Measurements from ENCODE around the gene NPL. TPM values are rescaled to one million over a fixed set of nuclear protein-coding genes. Genes with fewer than 3 reads are reported as not detected.

The NPL gene
- polyA plus RNA-seq, 1 donor (not counting 4 experiments of a cell fraction or from before 2014, with no cell fraction given): 9.0 TPM

DNA sequence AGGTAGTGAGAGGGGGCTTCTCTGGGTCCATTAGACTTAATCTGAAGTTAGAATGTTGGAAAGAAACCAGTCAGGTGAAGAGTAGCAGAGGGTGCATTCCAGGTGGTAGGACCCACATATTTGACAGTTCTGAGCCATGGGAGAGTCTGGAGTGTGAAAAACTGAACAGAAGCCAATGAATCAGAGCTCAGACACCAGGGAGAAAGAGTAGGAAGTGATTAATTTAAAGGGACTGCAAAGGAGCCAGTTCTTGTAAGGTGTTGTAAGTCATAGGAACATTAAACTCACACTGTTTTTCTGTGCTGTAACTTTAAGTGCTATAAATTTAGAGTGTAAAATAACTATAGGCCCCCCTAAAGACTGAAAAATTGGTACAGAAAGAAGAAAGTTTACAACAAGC is 43.7 kb downstream of the NPL start:
- no peaks in the 10 kb centered on the region for H4K20me1 ChIP-seq (ENCODE audit: control insufficient read depth, extremely low read depth, insufficient read depth, low read length)
- DNase-seq (ENCODE audit: low read depth, low spot score) (no peak), FAIRE-seq (peak; percentile 92)
- H3K4me3 ChIP-seq (ENCODE audit: control insufficient read depth in 2 of 3, extremely low read depth in 1 of 3, insufficient read depth in 2 of 3, low read depth in 1 of 3, low read length in 3 of 3): no peak overlapping the region
- TF ChIP-seq CTCF (optimal IDR thresholded peaks at IDR 0.05 in 1 of 3, IDR thresholded peaks at IDR 0.05 in 1 of 3, conservative IDR thresholded peaks at IDR 0.05 in 1 of 3; ENCODE audit: extremely low read depth in 1 of 3, insufficient read depth in 2 of 3, low read length in 3 of 3) (no peak), EZH2 (IDR thresholded peaks at IDR 0.05; ENCODE audit: low read length) (no peak)
- dilution Hi-C loops (cut with MboI; ENCODE audit: extremely low pct_ligation_motif_present, low sequenced_read_pairs): no loop called here
- H3K4me2 ChIP-seq (ENCODE audit: control insufficient read depth, extremely low read depth, insufficient read depth, low read depth, low read length): no peak overlapping the region
- no peak overlapping the region for H3K27ac ChIP-seq (ENCODE audit: control insufficient read depth, insufficient read depth, low read length)
- no peaks in the 10 kb centered on the region for H3K36me3 ChIP-seq (ENCODE audit: control insufficient read depth in 2 of 2, extremely low read depth in 1 of 2, insufficient read depth in 2 of 2, low read length in 2 of 2)
- no peak overlapping the region for H2AFZ ChIP-seq (ENCODE audit: control insufficient read depth, low read length)
- no peaks in the 10 kb centered on the region for H3K79me2 ChIP-seq (ENCODE audit: control insufficient read depth, insufficient read depth, low read length)
- H3K9me1 ChIP-seq (ENCODE audit: control insufficient read depth, extremely low read depth, insufficient read depth, low read length): no peaks in the 10 kb centered on the region
- H3K4me1 ChIP-seq (ENCODE audit: control insufficient read depth, extremely low read depth, insufficient read depth, low read length): peaks cover 7% of the 10 kb centered on the region
- H3K27me3 ChIP-seq (ENCODE audit: control insufficient read depth, extremely low read depth, insufficient read depth, low read length): no peaks in the 10 kb centered on the region
- no peak overlapping the region for H3K9ac ChIP-seq (ENCODE audit: control insufficient read depth, extremely low read depth, insufficient read depth, low read length)
- H3K9me3 ChIP-seq (ENCODE audit: control insufficient read depth, low read depth, low read length): no peaks in the 10 kb centered on the region

DNA sequence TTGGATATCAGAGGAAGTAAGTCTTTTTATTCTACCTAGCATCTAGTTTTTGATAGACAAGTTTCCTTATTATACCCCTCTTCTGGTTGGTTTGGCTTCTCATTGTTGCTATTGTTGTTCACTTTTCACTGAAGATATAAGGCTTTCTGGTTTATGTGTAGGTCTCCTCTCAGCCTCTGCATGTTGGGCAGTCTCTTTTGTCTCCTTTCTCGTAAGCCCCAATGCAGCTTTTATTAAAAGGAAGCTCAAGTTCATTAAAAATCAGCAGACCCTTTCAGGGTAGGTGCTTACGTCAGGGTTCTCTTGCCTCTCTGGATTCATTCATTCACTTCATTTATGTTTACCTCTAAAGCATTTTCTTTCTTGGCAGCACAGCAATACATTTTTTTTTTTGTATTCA is 44.8 kb downstream of the NPL start:
- Histone ChIP-seq H2AFZ (ENCODE audit: control insufficient read depth, low read length) (no peak overlapping the region), H3K9me3 (ENCODE audit: control insufficient read depth, low read depth, low read length) (no peaks in the 10 kb centered on the region), H3K4me2 (ENCODE audit: control insufficient read depth, extremely low read depth, insufficient read depth, low read depth, low read length) (no peak overlapping the region), H3K79me2 (ENCODE audit: control insufficient read depth, insufficient read depth, low read length) (no peaks in the 10 kb centered on the region), H3K4me3 (ENCODE audit: control insufficient read depth in 2 of 3, extremely low read depth in 1 of 3, insufficient read depth in 2 of 3, low read depth in 1 of 3, low read length in 3 of 3) (no peak overlapping the region), H4K20me1 (ENCODE audit: control insufficient read depth, extremely low read depth, insufficient read depth, low read length) (no peaks in the 10 kb centered on the region), H3K27me3 (ENCODE audit: control insufficient read depth, extremely low read depth, insufficient read depth, low read length) (no peaks in the 10 kb centered on the region), H3K9me1 (ENCODE audit: control insufficient read depth, extremely low read depth, insufficient read depth, low read length) (no peaks in the 10 kb centered on the region), H3K9ac (ENCODE audit: control insufficient read depth, extremely low read depth, insufficient read depth, low read length) (no peak overlapping the region), H3K4me1 (ENCODE audit: control insufficient read depth, extremely low read depth, insufficient read depth, low read length) (peaks cover 7% of the 10 kb centered on the region), H3K36me3 (ENCODE audit: control insufficient read depth in 2 of 2, extremely low read depth in 1 of 2, insufficient read depth in 2 of 2, low read length in 2 of 2) (no peaks in the 10 kb centered on the region), H3K27ac (ENCODE audit: control insufficient read depth, insufficient read depth, low read length) (no peak overlapping the region)
- FAIRE-seq (no peak), DNase-seq (ENCODE audit: low read depth, low spot score) (no peak)
- dilution Hi-C loops (cut with MboI; ENCODE audit: extremely low pct_ligation_motif_present, low sequenced_read_pairs): no loop called here
- no peak for TF ChIP-seq EZH2 (IDR thresholded peaks at IDR 0.05; ENCODE audit: low read length)
- TF ChIP-seq CTCF (optimal IDR thresholded peaks at IDR 0.05 in 1 of 3, IDR thresholded peaks at IDR 0.05 in 1 of 3, conservative IDR thresholded peaks at IDR 0.05 in 1 of 3; ENCODE audit: extremely low read depth in 1 of 3, insufficient read depth in 2 of 3, low read length in 3 of 3): no peak

Measured in keratinocyte (primary cell).